OCI-LY1 (cell line): ENCODE data around the gene SMAD7.

Experiments
- H2AFZ ChIP-seq: fragments of 200-600 bp; sonication (generic), shearing (Covaris generic); 2 replicates; pipeline ENCODE4 v1.6.0; 2014; ENCODE audit warnings: antibody characterized with exemption, mild to moderate bottlenecking, low read length
- H3F3A ChIP-seq: fragments of 200-600 bp; sonication (generic), shearing (Covaris generic); 2 replicates; pipeline ENCODE4 v1.6.0; 2014; ENCODE audit warnings: mild to moderate bottlenecking, antibody characterized with exemption, low read length, moderate library complexity; ENCODE audit not compliant: insufficient read depth
- H3K27ac ChIP-seq: fragments of 200-600 bp; sonication (generic); 2 replicates; pipeline ENCODE4 v1.5.1; 2014; ENCODE audit warnings: low read length, mixed run types, mild to moderate bottlenecking, low read depth; ENCODE audit not compliant: poor library complexity, severe bottlenecking
- H3K27me3 ChIP-seq: fragments of 200-600 bp; sonication (generic); 2 replicates; pipeline ENCODE4 v1.6.0; 2014; ENCODE audit warnings: antibody characterized with exemption, mild to moderate bottlenecking, low read length, moderate library complexity; ENCODE audit not compliant: insufficient read depth
- H3K36me3 ChIP-seq: fragments of 200-600 bp; sonication (generic); 2 replicates; pipeline ENCODE4 v1.6.1; 2014; ENCODE audit warnings: mild to moderate bottlenecking, antibody characterized with exemption, low read length, moderate library complexity, mixed read lengths; ENCODE audit not compliant: insufficient read depth
- H3K4me1 ChIP-seq: fragments of 200-600 bp; sonication (generic); 2 replicates; pipeline ENCODE4 v1.5.1; 2014; ENCODE audit warnings: mild to moderate bottlenecking, low read length, moderate library complexity; ENCODE audit not compliant: insufficient read depth, severe bottlenecking
- H3K4me2 ChIP-seq: fragments of 200-600 bp; sonication (generic), shearing (Covaris generic); 2 replicates; pipeline ENCODE4 v1.6.1; 2014; ENCODE audit warnings: low read length
- H3K4me3 ChIP-seq: fragments of 200-600 bp; sonication (generic); 2 replicates; pipeline ENCODE4 v1.5.1; 2014; ENCODE audit warnings: low read length, low read depth, mild to moderate bottlenecking, mixed read lengths; ENCODE audit not compliant: poor library complexity, severe bottlenecking
- H3K79me2 ChIP-seq: fragments of 200-600 bp; shearing (Covaris generic); 2 replicates; pipeline ENCODE4 v1.6.1; 2016; ENCODE audit warnings: mixed run types, low read length, mixed read lengths; ENCODE audit not compliant: insufficient read depth
- H3K9ac ChIP-seq: fragments of 200-600 bp; sonication (generic), shearing (Covaris generic); 2 replicates; pipeline ENCODE4 v1.6.1; 2014; ENCODE audit warnings: mild to moderate bottlenecking, low read length, mixed read lengths
- H3K9me2 ChIP-seq: fragments of 200-600 bp; sonication (generic), shearing (Covaris generic); 2 replicates; pipeline ENCODE4 v1.6.1; 2014; ENCODE audit warnings: low read depth, mild to moderate bottlenecking, low read length, mixed read lengths
- H3K9me3 ChIP-seq: fragments of 200-600 bp; shearing (Covaris generic); 2 replicates; pipeline ENCODE4 v1.6.1; 2014; ENCODE audit warnings: low read length, mixed read lengths
- H4K20me1 ChIP-seq: fragments of 200-600 bp; sonication (generic), shearing (Covaris generic); 2 replicates; pipeline ENCODE4 v1.6.0; 2016; ENCODE audit warnings: mild to moderate bottlenecking, low read length; ENCODE audit not compliant: insufficient read depth
- EZH2 ChIP-seq: fragments of 200-600 bp; sonication (generic), shearing (Covaris generic); IDR thresholded peaks from 2 replicates; pipeline ENCODE4 v1.8.0; 2017; ENCODE audit warnings: borderline replicate concordance, mixed run types, mild to moderate bottlenecking, antibody characterized with exemption, low read length, moderate library complexity, mixed read lengths
- TF ChIP-seq, protein P1 (sequence below): fragments of 200-600 bp; sonication (generic), shearing (Covaris generic); IDR thresholded peaks from 2 replicates; pipeline ENCODE4 v1.5.1; 2017; ENCODE audit warnings: mild to moderate bottlenecking, antibody characterized with exemption, low read length, moderate library complexity, mixed read lengths

Gene SMAD7

DNA sequence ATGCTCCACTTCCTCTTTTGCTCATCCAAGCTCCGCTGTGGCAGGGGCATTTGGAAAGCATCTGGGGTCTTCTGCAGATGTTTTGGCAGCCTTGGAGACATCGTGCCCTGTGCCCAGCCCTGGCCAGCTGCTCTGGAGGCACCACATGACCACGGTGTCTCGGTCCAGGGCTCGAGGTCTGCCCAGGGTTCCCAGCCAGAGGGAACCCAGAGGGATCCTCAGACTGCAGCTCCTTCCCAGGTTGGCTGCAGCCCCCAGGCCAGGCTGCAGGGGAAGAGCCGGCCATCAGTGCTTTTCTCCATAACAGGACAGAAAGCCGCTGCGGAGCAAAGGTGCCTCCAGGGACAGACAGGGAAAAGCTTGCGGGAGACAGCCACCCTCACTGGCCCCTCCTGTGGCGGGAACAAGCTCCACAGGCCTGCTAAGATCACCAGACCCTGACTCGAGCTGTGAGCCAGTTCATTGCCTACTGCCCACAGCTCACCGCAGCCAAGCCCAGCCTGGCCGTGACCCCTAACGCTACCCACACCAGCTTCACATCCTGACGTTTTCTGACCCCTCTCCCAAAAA lies 74.7 kb downstream of the SMAD7 start:
- Histone ChIP-seq H3F3A (no peaks in the 10 kb centered on the region), H3K9ac (no peak overlapping the region), H3K4me3 (no peak overlapping the region), H3K9me2 (no peaks in the 10 kb centered on the region), H3K27ac (no peak overlapping the region), H3K9me3 (no peaks in the 10 kb centered on the region), H3K79me2 (no peaks in the 10 kb centered on the region), H3K4me1 (no peaks in the 10 kb centered on the region), H2AFZ (no peak overlapping the region), H3K36me3 (no peaks in the 10 kb centered on the region), H3K27me3 (peaks cover 16% of the 10 kb centered on the region; the same call in 1 of the 2 replicates), H3K4me2 (no peak overlapping the region), H4K20me1 (no peaks in the 10 kb centered on the region)
- TF ChIP-seq EZH2 = no peak
- TF ChIP-seq, protein P1, sequence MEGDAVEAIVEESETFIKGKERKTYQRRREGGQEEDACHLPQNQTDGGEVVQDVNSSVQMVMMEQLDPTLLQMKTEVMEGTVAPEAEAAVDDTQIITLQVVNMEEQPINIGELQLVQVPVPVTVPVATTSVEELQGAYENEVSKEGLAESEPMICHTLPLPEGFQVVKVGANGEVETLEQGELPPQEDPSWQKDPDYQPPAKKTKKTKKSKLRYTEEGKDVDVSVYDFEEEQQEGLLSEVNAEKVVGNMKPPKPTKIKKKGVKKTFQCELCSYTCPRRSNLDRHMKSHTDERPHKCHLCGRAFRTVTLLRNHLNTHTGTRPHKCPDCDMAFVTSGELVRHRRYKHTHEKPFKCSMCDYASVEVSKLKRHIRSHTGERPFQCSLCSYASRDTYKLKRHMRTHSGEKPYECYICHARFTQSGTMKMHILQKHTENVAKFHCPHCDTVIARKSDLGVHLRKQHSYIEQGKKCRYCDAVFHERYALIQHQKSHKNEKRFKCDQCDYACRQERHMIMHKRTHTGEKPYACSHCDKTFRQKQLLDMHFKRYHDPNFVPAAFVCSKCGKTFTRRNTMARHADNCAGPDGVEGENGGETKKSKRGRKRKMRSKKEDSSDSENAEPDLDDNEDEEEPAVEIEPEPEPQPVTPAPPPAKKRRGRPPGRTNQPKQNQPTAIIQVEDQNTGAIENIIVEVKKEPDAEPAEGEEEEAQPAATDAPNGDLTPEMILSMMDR = no peak

DNA sequence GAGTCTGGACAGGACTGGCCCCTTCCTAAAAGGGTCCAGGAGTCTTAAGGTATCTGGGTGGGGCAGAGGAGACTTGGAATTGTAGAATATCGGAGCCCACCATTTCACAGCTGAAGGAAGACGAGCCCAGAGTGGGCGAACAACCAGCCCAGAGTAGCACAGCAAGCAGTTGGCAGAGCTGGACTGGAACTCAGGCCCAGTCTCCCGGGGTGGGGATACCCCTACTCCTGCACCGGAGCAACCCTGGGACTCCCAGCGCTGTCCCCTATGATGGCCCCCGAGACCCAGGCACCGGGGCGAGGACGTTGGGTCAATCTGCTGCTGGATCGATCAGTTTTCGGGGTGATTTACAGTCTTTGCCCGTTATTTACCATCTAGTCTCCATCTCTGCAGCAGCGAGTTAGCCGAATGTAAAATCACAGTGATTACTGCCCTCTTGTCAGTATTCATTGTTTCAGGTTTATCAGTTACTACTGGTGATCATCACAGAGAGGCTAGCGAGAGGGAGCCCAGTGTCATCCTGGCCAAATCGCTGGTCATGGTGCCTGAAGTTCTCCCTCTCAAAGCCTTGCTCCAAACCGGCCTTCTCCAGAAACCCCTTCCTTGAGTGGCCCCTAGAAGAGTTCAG lies 75.3 kb downstream of the SMAD7 start:
- Histone ChIP-seq H3K79me2 (no peaks in the 10 kb centered on the region), H3K27ac (no peak overlapping the region), H3K27me3 (peaks cover 13% of the 10 kb centered on the region; the same call in 1 of the 2 replicates), H3K4me2 (no peak overlapping the region), H3K4me3 (no peak overlapping the region), H4K20me1 (no peaks in the 10 kb centered on the region), H3K4me1 (no peaks in the 10 kb centered on the region), H3K9ac (no peak overlapping the region), H3K9me2 (no peaks in the 10 kb centered on the region), H3K36me3 (no peaks in the 10 kb centered on the region), H3F3A (no peaks in the 10 kb centered on the region), H3K9me3 (no peaks in the 10 kb centered on the region), H2AFZ (no peak overlapping the region)
- TF ChIP-seq, protein P1 = no peak
- TF ChIP-seq EZH2 = no peak

DNA sequence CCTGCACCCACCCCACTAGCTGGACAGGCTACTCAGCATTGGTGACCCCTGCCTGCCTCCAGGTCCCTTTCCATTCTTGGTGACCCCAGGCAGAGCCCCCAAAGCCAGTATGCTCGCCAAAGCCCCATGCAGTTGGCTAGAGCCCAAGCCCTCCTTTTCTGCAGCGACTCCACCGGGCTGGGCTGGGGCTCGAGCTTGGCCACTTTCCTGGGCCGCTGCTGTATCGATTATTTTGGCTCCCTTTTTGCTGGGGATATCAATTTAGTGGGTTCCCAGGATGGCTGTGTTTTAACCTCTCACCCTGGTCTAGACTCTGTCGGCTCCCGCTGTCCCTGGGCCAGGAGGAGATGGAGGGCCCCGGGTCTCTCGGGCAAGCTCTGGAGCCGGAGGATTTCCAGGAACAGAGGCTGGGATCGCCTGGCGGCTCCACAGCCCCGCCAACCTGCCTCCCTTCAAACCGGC lies 76.0 kb downstream of the SMAD7 start:
- Histone ChIP-seq H3F3A (no peaks in the 10 kb centered on the region), H3K36me3 (no peaks in the 10 kb centered on the region), H3K9me2 (no peaks in the 10 kb centered on the region), H3K9ac (no peak overlapping the region), H3K27me3 (0 out of 2 replicates have a peak, but pooled peaks cover 13% of the 10 kb centered on the region), H2AFZ (no peak overlapping the region), H3K4me3 (no peak overlapping the region), H3K9me3 (no peaks in the 10 kb centered on the region), H3K4me1 (no peaks in the 10 kb centered on the region), H3K4me2 (no peak overlapping the region), H3K27ac (no peak overlapping the region), H3K79me2 (no peaks in the 10 kb centered on the region), H4K20me1 (no peaks in the 10 kb centered on the region)
- TF ChIP-seq, protein P1 = no peak
- no peak for TF ChIP-seq EZH2
